AG09309 (cell line): ENCODE data around the gene SLC17A4.

Source experiments
- DNase-seq: peaks from one replicate; pipeline ENCODE4 v3.0.0-alpha.2; 2010; ENCODE audit warnings: low read depth
- H3K4me3 ChIP-seq: 2 replicates; pipeline ENCODE4 v1.5.1; 2011; ENCODE audit warnings: mild to moderate bottlenecking, low read depth, low read length, moderate library complexity; ENCODE audit not compliant: control insufficient read depth
- CTCF ChIP-seq: IDR thresholded peaks from 2 replicates; pipeline ENCODE4 v1.5.1; 2011; ENCODE audit warnings: mild to moderate bottlenecking, low read depth, low read length, inconsistent platforms; ENCODE audit not compliant: insufficient read depth, control insufficient read depth; ENCODE audit errors: missing control alignments

Gene SLC17A4

GRCh38 chr6:25829375-25829774 lies 74.8 kb downstream of the SLC17A4 start:
- no peak overlapping the region for H3K4me3 ChIP-seq
- TF ChIP-seq CTCF: no peak
- DNase-seq: no peak

GRCh38 chr6:25830458-25830857 lies 75.9 kb downstream of the SLC17A4 start:
- no peak for DNase-seq
- no peak for TF ChIP-seq CTCF
- H3K4me3 ChIP-seq: no peak overlapping the region
